ENCODE measurements around the gene UTP18. TPM values are rescaled to one million over a fixed set of nuclear protein-coding genes. Genes with fewer than 3 reads are reported as not detected.
"Not testable (repeated sequence)": the region's sequence is repeated elsewhere in the genome, so short reads cannot be mapped to it uniquely, and the experiment has no call there.

Gene UTP18
- total RNA-seq, 6 donors from 2014 or later, result 18.9 to 40.0 (median 33.3) TPM

- H3K9me3 ChIP-seq, result no peaks in the 10 kb centered on the region
- no peak overlapping the region for H3K4me3 ChIP-seq
- H3K4me1 ChIP-seq, result no peaks in the 10 kb centered on the region
- ATAC-seq (ENCODE audit: low FRiP score in 2 of 2) (no peak), DNase-seq (no peak)
- no peak overlapping the region for H3K27ac ChIP-seq
- H3K36me3 ChIP-seq, result peaks cover 34 to 89% (median 46%) of the 10 kb centered on the region in 4 donors
- WGBS, 2 donors, result 93% methylated on average over 1 of the region's 1 CpG
- H3K27me3 ChIP-seq, result no peaks in the 10 kb centered on the region
- TF ChIP-seq POLR2AphosphoS5 (IDR thresholded peaks at IDR 0.05) (no peak), EP300 (IDR thresholded peaks at IDR 0.05) (no peak), POLR2A (IDR thresholded peaks at IDR 0.05) (no peak), CTCF (IDR thresholded peaks at IDR 0.05) (no peak)
These were observed 15.0 kb downstream of the UTP18 start for GRCh38 chr17:51275381-51275780.

- H3K9me3 ChIP-seq, result no peaks in the 10 kb centered on the region
- H3K4me3 ChIP-seq, result no peak overlapping the region
- peaks cover 36 to 89% (median 52%) of the 10 kb centered on the region in 4 donors for H3K36me3 ChIP-seq
These were observed 18.8 kb downstream of the UTP18 start for GRCh38 chr17:51279183-51279582.

GRCh38 chr17:51287412-51287811 lies 27.1 kb downstream of the UTP18 start:
- Histone ChIP-seq H3K4me1 (no peaks in the 10 kb centered on the region), H3K4me3 (no peak overlapping the region), H3K36me3 (peaks cover 9 to 93% (median 44%) of the 10 kb centered on the region in 4 donors), H3K9me3 (no peaks in the 10 kb centered on the region), H3K27me3 (no peaks in the 10 kb centered on the region), H3K27ac (no peak overlapping the region)
- DNase-seq (no peak), ATAC-seq (ENCODE audit: low FRiP score in 2 of 2) (no peak)
- 96 to 100% methylated on average over 1 of the region's 1 CpG for WGBS, 2 donors
- TF ChIP-seq CTCF (IDR thresholded peaks at IDR 0.05) (no peak), EP300 (IDR thresholded peaks at IDR 0.05) (no peak), POLR2AphosphoS5 (IDR thresholded peaks at IDR 0.05) (no peak), POLR2A (IDR thresholded peaks at IDR 0.05) (no peak)

More at GRCh38 chr17:51279183-51279582, 18.8 kb downstream of the UTP18 start:
- ATAC-seq (ENCODE audit: low FRiP score in 2 of 2) (no peak), DNase-seq (no peak)
- TF ChIP-seq EP300 (IDR thresholded peaks at IDR 0.05) (no peak), POLR2A (IDR thresholded peaks at IDR 0.05) (no peak), POLR2AphosphoS5 (IDR thresholded peaks at IDR 0.05) (no peak), CTCF (IDR thresholded peaks at IDR 0.05) (no peak)
- Histone ChIP-seq H3K4me1 (no peaks in the 10 kb centered on the region), H3K27me3 (no peaks in the 10 kb centered on the region), H3K27ac (no peak overlapping the region)

- ATAC-seq (ENCODE audit: low FRiP score in 2 of 2) (no peak), DNase-seq (no peak)
- Histone ChIP-seq H3K27ac (no peak overlapping the region), H3K4me1 (no peaks in the 10 kb centered on the region), H3K4me3 (no peak overlapping the region), H3K9me3 (no peaks in the 10 kb centered on the region), H3K36me3 (peaks cover 9 to 94% (median 43%) of the 10 kb centered on the region in 4 donors), H3K27me3 (no peaks in the 10 kb centered on the region)
- no peak for TF ChIP-seq POLR2A (IDR thresholded peaks at IDR 0.05)
- no peak for TF ChIP-seq POLR2AphosphoS5 (IDR thresholded peaks at IDR 0.05)
- WGBS, 2 donors, result 81 to 87% methylated on average over 2 of the region's 2 CpGs
These were observed 29.4 kb downstream of the UTP18 start for GRCh38 chr17:51289696-51290111.

GRCh38 chr17:51294338-51294737 lies 34.0 kb downstream of the UTP18 start:
- H3K36me3 ChIP-seq, result peaks cover 7 to 70% (median 21%) of the 10 kb centered on the region in 4 donors
- H3K4me3 ChIP-seq; H3K27me3 ChIP-seq; DNase-seq; H3K9me3 ChIP-seq; H3K27ac ChIP-seq; ATAC-seq (ENCODE audit: low FRiP score in 2 of 2); H3K4me1 ChIP-seq: not testable (repeated sequence)
- 93 to 100% methylated on average over 2 of the region's 2 CpGs for whole genome bisulfite sequencing, 2 donors
